Cardiac muscle cell (in vitro differentiated cells and primary cell): ENCODE data around the gene GALNT8. TPM values are rescaled to one million over a fixed set of nuclear protein-coding genes. Genes with fewer than 3 reads are reported as not detected.

ENCODE experiments used
- DNase-seq, 2 donors: peaks; one replicate each; pipeline versions ENCODE4 v3.0.0 to v3.0.0-alpha.2; 2010 to 2017; ENCODE audit warnings: low read depth in 1 of 2, low spot score in 1 of 2
- H3K27ac ChIP-seq: fragments of 200-600 bp; sonication (generic); 2 replicates; pipeline ENCODE4 v1.5.1; 2016
- H3K27me3 ChIP-seq: fragments of 200-600 bp; sonication (generic); 2 replicates; pipeline ENCODE4 v1.6.0; 2016; ENCODE audit warnings: control low read depth
- H3K36me3 ChIP-seq: fragments of 200-600 bp; sonication (generic); 2 replicates; pipeline ENCODE4 v1.5.1; 2016; ENCODE audit warnings: control low read depth
- H3K4me1 ChIP-seq: fragments of 200-600 bp; sonication (generic); 2 replicates; pipeline ENCODE4 v1.8.1; 2017; ENCODE audit warnings: low read depth, mild to moderate bottlenecking, mixed run types
- H3K4me3 ChIP-seq: fragments of 200-600 bp; sonication (generic); 2 replicates; pipeline ENCODE4 v1.5.1; 2016; ENCODE audit warnings: mild to moderate bottlenecking
- H3K9me3 ChIP-seq: fragments of 200-600 bp; sonication (generic); 2 replicates; pipeline ENCODE4 v1.5.1; 2017; ENCODE audit warnings: low read depth, mild to moderate bottlenecking, control low read depth
- polyA plus RNA-seq: library from polyadenylated mRNA; unstranded; fragments of >200 nt; fragmentation: Nextera tagmentation; extraction: Ambion mirVana; gene quantifications from 2 replicates; pipeline ENCODE4 v1.2.1, GENCODE V29; 2016
- total RNA-seq: library from RNA; depleted of rRNA; stranded (reverse); fragments of >200 nt; gene quantifications from 2 replicates; pipeline ENCODE4 v1.2.3, GENCODE V29; 2016
- TF ChIP-seq, protein P1 (sequence below): IDR thresholded peaks from 2 replicates; pipeline ENCODE4 v1.5.1; 2012; ENCODE audit warnings: low read depth, mild to moderate bottlenecking, low read length

Gene GALNT8
- total and polyA plus RNA-seq, 2 experiments from 2014 or later = 2.7 to 4.2 TPM

DNA sequence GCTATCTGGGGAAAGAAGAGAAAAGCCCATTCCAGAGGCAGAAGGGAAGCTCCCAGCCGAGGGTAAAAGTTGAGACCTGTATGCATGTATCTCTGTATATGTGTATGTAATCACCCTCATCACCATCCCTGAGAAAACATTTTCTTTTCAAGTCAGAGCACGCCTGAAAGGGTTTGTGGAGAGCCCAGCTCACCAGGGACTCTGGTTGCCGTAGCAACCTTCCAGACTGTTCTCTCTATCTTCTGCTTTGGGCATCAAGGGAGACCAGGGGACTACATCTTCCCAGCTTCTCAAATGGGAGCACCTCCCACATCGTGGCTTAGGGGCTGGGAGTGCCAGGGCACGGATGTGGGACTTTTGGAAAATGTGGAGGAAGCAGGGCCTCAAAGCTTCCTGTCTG lies 93.5 kb downstream of the GALNT8 start:
- Histone ChIP-seq H3K9me3 (no peaks in the 10 kb centered on the region), H3K4me1 (peaks cover 30% of the 10 kb centered on the region), H3K4me3 (no peak overlapping the region), H3K27me3 (peaks cover 40% of the 10 kb centered on the region), H3K36me3 (no peaks in the 10 kb centered on the region), H3K27ac (no peak overlapping the region)
- DNase-seq = no peak
- TF ChIP-seq, protein P1, sequence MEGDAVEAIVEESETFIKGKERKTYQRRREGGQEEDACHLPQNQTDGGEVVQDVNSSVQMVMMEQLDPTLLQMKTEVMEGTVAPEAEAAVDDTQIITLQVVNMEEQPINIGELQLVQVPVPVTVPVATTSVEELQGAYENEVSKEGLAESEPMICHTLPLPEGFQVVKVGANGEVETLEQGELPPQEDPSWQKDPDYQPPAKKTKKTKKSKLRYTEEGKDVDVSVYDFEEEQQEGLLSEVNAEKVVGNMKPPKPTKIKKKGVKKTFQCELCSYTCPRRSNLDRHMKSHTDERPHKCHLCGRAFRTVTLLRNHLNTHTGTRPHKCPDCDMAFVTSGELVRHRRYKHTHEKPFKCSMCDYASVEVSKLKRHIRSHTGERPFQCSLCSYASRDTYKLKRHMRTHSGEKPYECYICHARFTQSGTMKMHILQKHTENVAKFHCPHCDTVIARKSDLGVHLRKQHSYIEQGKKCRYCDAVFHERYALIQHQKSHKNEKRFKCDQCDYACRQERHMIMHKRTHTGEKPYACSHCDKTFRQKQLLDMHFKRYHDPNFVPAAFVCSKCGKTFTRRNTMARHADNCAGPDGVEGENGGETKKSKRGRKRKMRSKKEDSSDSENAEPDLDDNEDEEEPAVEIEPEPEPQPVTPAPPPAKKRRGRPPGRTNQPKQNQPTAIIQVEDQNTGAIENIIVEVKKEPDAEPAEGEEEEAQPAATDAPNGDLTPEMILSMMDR = no peak

DNA sequence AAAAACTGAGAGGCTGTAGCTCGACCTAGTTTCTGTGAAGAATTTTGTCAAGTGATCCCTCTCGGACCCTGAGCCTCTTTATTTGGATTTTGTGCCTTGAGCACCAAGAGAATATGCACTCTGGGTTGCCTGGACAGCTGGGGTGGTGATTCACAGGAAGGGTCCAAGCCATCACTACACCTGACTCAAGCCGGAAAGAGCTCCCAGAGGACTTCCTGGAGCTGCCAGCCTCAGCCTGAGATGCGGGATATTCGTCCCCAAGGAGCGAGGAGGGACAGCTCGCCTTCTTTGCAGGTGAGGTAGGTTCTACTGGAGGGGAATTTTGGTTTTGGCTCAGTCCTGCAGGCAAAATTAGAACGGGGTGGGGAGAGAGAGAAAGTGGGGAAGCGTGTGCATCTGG lies 94.3 kb downstream of the GALNT8 start:
- Histone ChIP-seq H3K4me3 (no peak overlapping the region), H3K9me3 (no peaks in the 10 kb centered on the region), H3K36me3 (no peaks in the 10 kb centered on the region), H3K4me1 (peaks cover 33% of the 10 kb centered on the region), H3K27me3 (peaks cover 32% of the 10 kb centered on the region), H3K27ac (no peak overlapping the region)
- DNase-seq = no peak
- TF ChIP-seq, protein P1 = no peak

DNA sequence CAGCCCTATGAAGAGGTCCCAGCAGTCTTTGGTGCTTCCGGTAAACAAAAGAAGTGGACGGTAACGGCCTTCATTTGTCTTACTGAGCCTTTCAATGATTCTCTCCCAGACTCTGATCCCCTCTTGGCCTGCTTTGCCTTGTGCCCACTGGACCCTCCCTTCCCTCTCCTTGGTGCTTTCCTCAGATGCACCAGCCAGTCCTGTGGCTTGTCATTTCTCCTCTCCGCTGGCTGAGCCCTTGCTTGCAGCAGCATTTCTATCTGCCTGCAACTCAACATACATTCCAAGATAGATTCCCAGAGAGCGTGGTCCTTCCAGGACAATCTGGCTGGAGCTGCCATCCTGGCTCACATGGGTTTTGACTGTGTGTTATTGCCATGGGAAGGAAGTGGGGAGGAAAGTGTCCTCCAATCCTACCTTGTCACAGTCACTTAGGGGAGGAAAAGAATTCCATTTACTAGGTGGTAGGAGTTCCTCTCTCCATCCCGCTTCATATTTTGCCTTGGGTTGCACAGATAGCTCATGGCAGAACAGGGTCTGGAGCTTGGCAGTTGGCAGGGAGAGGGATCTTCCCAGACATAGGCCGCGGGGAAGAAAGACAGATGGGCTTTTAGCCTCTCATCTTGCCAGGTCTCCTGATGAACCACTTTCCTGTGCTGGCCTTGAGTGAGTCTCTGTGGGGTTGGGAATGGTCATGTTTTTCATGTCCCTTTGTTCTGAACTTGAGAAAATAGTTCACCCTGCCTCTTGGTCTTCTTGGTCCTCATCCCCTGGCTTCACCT lies 96.7 kb downstream of the GALNT8 start:
- Histone ChIP-seq H3K27me3 (peaks cover 8% of the 10 kb centered on the region), H3K4me1 (peaks cover 49% of the 10 kb centered on the region), H3K9me3 (no peaks in the 10 kb centered on the region), H3K4me3 (no peak overlapping the region), H3K36me3 (no peaks in the 10 kb centered on the region), H3K27ac (peak overlapping the region; percentile 70)
- TF ChIP-seq, protein P1 = no peak
- no peak for DNase-seq

DNA sequence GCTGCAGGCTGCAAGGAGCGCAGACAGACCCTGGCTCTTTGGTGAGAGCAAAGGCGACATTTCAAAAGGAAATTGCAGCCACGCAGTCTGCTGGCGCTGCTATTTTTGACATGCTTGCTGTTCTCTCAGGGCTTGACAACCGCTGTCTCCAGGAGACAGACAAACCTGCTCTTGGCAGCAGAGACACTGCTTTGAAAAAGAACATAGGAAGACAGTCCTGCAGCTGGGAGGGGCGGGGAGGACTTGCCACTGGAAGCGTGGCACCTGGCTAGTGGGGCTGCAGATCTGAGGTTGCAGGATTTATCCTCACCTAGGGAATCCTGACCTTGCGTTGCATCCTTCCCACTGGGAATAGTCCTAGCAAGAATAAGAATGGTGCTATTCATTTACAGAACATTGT lies 97.7 kb downstream of the GALNT8 start:
- TF ChIP-seq, protein P1 = no peak
- peak in 1 of 2 donors; percentile 29 for DNase-seq
- Histone ChIP-seq H3K36me3 (no peaks in the 10 kb centered on the region), H3K27me3 (no peaks in the 10 kb centered on the region), H3K4me1 (peaks cover 49% of the 10 kb centered on the region), H3K4me3 (no peak overlapping the region), H3K27ac (peak overlapping the region; percentile 70), H3K9me3 (no peaks in the 10 kb centered on the region)

DNA sequence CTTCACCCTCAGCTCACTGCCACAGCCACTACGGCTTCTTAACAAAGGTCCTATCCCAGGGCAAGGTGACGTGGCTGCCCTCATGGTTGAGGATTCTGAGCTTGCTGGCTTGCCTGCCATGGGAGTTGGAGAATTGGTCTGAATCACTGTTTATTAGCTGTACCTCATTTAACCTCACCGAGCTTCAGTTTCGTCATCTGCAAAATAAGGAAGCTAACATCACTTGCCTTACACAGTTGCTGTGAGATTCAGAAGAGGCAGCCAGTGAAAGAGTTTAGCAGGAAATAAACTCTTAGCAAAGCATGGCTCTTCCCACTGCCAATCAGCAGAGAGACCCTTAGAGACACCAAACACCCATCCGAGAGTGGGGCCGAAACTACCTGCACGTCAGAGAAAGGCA lies 99.5 kb downstream of the GALNT8 start:
- Histone ChIP-seq H3K9me3 (no peaks in the 10 kb centered on the region), H3K27me3 (no peaks in the 10 kb centered on the region), H3K36me3 (no peaks in the 10 kb centered on the region), H3K4me3 (no peak overlapping the region), H3K4me1 (peaks cover 49% of the 10 kb centered on the region), H3K27ac (no peak overlapping the region)
- TF ChIP-seq, protein P1 = no peak
- DNase-seq = no peak
